ENCODE data around the gene ELMOD1. TPM values are rescaled to one million over a fixed set of nuclear protein-coding genes. Genes with fewer than 3 reads are reported as not detected.
A peak's percentile ranks its signal among the peaks of the same experiment; 100 is the strongest.

Gene ELMOD1
- total and polyA plus RNA-seq, 2 experiments from 2014 or later = 1.2 to 1.6 TPM

DNA sequence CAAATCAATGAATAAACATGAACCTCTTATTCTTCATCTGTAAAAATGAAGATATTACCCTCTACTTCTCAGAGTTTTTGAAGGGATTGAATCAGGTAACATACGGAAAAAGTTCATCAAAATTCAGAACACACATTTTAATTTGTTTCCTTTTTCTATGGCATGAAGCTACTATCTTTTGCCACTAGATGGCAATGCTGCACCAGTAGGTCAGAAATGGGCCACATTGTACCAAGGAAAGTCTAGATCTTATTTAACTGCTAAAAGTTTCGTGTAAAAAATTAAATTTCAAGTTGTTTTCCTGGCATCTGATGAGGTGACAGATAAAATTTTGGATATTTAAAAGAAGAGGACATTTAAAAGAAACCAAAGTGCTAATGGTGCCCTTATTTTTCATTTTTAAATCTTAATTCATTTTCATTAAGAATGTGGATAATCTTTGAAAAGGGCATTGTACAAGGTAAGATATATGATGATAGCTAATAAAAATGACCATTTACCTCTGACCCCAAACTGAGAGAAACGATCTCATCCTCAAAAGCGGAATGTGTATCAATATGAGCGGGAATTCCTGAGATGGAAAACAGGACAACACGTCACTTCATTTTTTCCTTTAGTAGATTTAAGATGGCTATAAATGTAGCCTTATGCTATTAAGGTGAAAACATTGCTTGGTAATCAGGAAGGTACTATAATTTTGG lies 41.5 kb upstream of the ELMOD1 start:
- no peak for TF ChIP-seq NANOG (IDR thresholded peaks at IDR 0.05; ENCODE audit: borderline replicate concordance)
- TF ChIP-seq, protein P1, sequence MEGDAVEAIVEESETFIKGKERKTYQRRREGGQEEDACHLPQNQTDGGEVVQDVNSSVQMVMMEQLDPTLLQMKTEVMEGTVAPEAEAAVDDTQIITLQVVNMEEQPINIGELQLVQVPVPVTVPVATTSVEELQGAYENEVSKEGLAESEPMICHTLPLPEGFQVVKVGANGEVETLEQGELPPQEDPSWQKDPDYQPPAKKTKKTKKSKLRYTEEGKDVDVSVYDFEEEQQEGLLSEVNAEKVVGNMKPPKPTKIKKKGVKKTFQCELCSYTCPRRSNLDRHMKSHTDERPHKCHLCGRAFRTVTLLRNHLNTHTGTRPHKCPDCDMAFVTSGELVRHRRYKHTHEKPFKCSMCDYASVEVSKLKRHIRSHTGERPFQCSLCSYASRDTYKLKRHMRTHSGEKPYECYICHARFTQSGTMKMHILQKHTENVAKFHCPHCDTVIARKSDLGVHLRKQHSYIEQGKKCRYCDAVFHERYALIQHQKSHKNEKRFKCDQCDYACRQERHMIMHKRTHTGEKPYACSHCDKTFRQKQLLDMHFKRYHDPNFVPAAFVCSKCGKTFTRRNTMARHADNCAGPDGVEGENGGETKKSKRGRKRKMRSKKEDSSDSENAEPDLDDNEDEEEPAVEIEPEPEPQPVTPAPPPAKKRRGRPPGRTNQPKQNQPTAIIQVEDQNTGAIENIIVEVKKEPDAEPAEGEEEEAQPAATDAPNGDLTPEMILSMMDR (conservative IDR thresholded peaks at IDR 0.05; ENCODE audit: low read depth in 2 of 2) = peak; percentile 79 to 96
- H3K27me3 Mint-ChIP-seq (ENCODE audit: insufficient read depth, low read depth, poor library complexity) = no peaks in the 10 kb centered on the region
- no peak overlapping the region for H3K27ac Mint-ChIP-seq
- DNase-seq (ENCODE audit: low spot score) (peak; percentile 64), ATAC-seq (no peak)
- no peaks in the 10 kb centered on the region for H4K20me1 ChIP-seq (replicated peaks; ENCODE audit: insufficient read depth)
- H3K9me3 Mint-ChIP-seq = no peaks in the 10 kb centered on the region
- no peaks in the 10 kb centered on the region for H3K4me1 Mint-ChIP-seq
- H3K79me2 ChIP-seq (replicated peaks; ENCODE audit: insufficient read depth) = no peaks in the 10 kb centered on the region
- peaks cover 19% of the 10 kb centered on the region; the same call in 2 of the 3 replicates for H3K36me3 Mint-ChIP-seq (ENCODE audit: low read depth)
- no peak overlapping the region for H3K4me2 ChIP-seq
- H3K9me2 ChIP-seq (ENCODE audit: insufficient read depth) = no peaks in the 10 kb centered on the region
- peaks cover 16% of the 10 kb centered on the region; the same call in 1 of the 2 replicates for H3K36me3 ChIP-seq (ENCODE audit: insufficient read depth)
- H2AFZ ChIP-seq = no peak overlapping the region
- H3K27ac ChIP-seq (ENCODE audit: low read depth) = no peak overlapping the region
- H3K4me3 ChIP-seq = no peak overlapping the region
- H3K27me3 ChIP-seq (ENCODE audit: insufficient read depth) = no peaks in the 10 kb centered on the region
- H3K4me3 Mint-ChIP-seq = no peak overlapping the region
- no peaks in the 10 kb centered on the region for H3F3A ChIP-seq (replicated peaks; ENCODE audit: low read depth)
- H3K4me1 ChIP-seq (ENCODE audit: insufficient read depth) = no peaks in the 10 kb centered on the region

DNA sequence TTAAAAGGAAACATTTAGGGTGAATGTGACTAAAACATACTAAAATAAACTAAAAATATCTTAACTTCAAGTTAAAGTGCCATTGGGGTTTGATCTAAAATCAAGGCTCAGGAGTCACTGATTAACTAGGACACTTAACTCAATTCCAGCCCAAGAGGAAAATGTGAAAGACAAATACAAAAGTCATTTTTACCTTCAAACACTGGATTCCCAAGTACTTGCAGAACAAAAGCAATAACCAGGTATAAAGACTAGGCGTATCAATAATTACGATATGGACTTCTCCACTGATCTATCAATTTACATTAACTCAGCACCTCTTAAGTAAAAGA lies 41.0 kb upstream of the ELMOD1 start:
- Histone ChIP-seq H3F3A (replicated peaks; ENCODE audit: low read depth) (no peaks in the 10 kb centered on the region), H3K27me3 (ENCODE audit: insufficient read depth) (no peaks in the 10 kb centered on the region), H3K4me2 (no peak overlapping the region), H2AFZ (no peak overlapping the region), H3K27ac (ENCODE audit: low read depth) (no peak overlapping the region), H3K9me2 (ENCODE audit: insufficient read depth) (no peaks in the 10 kb centered on the region), H3K36me3 (ENCODE audit: insufficient read depth) (peaks cover 19% of the 10 kb centered on the region; the same call in 1 of the 2 replicates), H3K79me2 (replicated peaks; ENCODE audit: insufficient read depth) (no peaks in the 10 kb centered on the region), H4K20me1 (replicated peaks; ENCODE audit: insufficient read depth) (no peaks in the 10 kb centered on the region), H3K4me3 (no peak overlapping the region), H3K4me1 (ENCODE audit: insufficient read depth) (no peaks in the 10 kb centered on the region)
- ATAC-seq = no peak
- Mint-ChIP-seq H3K36me3 (ENCODE audit: low read depth) (peaks cover 19% of the 10 kb centered on the region; the same call in 2 of the 3 replicates), H3K4me3 (no peak overlapping the region), H3K27me3 (ENCODE audit: insufficient read depth, low read depth, poor library complexity) (no peaks in the 10 kb centered on the region), H3K4me1 (no peaks in the 10 kb centered on the region), H3K9me3 (no peaks in the 10 kb centered on the region), H3K27ac (no peak overlapping the region)
- DNase-seq (ENCODE audit: low spot score) = no peak
- TF ChIP-seq POLR2AphosphoS5 (IDR thresholded peaks at IDR 0.05; ENCODE audit: low read depth) = no peak
- TF ChIP-seq NANOG (IDR thresholded peaks at IDR 0.05; ENCODE audit: borderline replicate concordance) = no peak
- TF ChIP-seq, protein P2, sequence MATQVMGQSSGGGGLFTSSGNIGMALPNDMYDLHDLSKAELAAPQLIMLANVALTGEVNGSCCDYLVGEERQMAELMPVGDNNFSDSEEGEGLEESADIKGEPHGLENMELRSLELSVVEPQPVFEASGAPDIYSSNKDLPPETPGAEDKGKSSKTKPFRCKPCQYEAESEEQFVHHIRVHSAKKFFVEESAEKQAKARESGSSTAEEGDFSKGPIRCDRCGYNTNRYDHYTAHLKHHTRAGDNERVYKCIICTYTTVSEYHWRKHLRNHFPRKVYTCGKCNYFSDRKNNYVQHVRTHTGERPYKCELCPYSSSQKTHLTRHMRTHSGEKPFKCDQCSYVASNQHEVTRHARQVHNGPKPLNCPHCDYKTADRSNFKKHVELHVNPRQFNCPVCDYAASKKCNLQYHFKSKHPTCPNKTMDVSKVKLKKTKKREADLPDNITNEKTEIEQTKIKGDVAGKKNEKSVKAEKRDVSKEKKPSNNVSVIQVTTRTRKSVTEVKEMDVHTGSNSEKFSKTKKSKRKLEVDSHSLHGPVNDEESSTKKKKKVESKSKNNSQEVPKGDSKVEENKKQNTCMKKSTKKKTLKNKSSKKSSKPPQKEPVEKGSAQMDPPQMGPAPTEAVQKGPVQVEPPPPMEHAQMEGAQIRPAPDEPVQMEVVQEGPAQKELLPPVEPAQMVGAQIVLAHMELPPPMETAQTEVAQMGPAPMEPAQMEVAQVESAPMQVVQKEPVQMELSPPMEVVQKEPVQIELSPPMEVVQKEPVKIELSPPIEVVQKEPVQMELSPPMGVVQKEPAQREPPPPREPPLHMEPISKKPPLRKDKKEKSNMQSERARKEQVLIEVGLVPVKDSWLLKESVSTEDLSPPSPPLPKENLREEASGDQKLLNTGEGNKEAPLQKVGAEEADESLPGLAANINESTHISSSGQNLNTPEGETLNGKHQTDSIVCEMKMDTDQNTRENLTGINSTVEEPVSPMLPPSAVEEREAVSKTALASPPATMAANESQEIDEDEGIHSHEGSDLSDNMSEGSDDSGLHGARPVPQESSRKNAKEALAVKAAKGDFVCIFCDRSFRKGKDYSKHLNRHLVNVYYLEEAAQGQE (IDR thresholded peaks at IDR 0.05; ENCODE audit: unreplicated experiment) = no peak
- TF ChIP-seq ZNF114 (CRISPR knock-in tag; IDR thresholded peaks at IDR 0.05) = no peak
- TF ChIP-seq CREB1 (CRISPR knock-in tag; IDR thresholded peaks at IDR 0.05; ENCODE audit: low read depth) = no peak
- no peak for TF ChIP-seq JUNB (IDR thresholded peaks at IDR 0.05; ENCODE audit: unreplicated experiment)
- TF ChIP-seq, protein P3, sequence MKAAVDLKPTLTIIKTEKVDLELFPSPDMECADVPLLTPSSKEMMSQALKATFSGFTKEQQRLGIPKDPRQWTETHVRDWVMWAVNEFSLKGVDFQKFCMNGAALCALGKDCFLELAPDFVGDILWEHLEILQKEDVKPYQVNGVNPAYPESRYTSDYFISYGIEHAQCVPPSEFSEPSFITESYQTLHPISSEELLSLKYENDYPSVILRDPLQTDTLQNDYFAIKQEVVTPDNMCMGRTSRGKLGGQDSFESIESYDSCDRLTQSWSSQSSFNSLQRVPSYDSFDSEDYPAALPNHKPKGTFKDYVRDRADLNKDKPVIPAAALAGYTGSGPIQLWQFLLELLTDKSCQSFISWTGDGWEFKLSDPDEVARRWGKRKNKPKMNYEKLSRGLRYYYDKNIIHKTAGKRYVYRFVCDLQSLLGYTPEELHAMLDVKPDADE (IDR thresholded peaks at IDR 0.05) = no peak
- TF ChIP-seq EZH2phosphoT487 (IDR thresholded peaks at IDR 0.05; ENCODE audit: unreplicated experiment) = no peak
- TF ChIP-seq, protein P1 (conservative IDR thresholded peaks at IDR 0.05; ENCODE audit: low read depth in 2 of 2) = no peak

Data from GM23338 (cell line).